ENCODE data around the gene FURIN.

DNA sequence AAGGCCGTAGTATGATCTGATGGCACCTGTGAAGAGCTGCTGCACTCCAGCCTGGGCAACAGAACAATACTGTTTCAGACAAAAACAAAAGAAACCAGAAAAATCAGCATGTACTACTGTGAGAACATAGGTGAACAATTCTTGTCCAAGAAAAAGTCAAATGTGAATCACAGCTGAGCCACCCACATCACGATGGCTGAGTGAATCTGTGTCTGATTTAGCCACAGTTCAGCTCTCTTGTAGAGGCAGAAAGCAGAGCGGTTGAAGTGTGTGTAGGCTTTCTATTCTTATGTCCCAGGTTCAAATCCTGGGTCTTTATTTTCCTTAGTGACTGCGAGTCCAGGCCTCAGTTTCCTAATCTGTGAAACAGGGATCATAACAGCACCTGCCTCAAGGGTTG, 4.4 kb upstream of the FURIN start:
- TF ChIP-seq, protein P1, sequence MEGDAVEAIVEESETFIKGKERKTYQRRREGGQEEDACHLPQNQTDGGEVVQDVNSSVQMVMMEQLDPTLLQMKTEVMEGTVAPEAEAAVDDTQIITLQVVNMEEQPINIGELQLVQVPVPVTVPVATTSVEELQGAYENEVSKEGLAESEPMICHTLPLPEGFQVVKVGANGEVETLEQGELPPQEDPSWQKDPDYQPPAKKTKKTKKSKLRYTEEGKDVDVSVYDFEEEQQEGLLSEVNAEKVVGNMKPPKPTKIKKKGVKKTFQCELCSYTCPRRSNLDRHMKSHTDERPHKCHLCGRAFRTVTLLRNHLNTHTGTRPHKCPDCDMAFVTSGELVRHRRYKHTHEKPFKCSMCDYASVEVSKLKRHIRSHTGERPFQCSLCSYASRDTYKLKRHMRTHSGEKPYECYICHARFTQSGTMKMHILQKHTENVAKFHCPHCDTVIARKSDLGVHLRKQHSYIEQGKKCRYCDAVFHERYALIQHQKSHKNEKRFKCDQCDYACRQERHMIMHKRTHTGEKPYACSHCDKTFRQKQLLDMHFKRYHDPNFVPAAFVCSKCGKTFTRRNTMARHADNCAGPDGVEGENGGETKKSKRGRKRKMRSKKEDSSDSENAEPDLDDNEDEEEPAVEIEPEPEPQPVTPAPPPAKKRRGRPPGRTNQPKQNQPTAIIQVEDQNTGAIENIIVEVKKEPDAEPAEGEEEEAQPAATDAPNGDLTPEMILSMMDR (tag by site-specific recombination; IDR thresholded peaks at IDR 0.05), result no peak
- TF ChIP-seq ZBTB21 (tag by site-specific recombination; IDR thresholded peaks at IDR 0.05) (no peak), REPIN1 (tag by site-specific recombination; IDR thresholded peaks at IDR 0.05; ENCODE audit: low read depth) (no peak), ZNF24 (tag by site-specific recombination; IDR thresholded peaks at IDR 0.05) (no peak), ZNF629 (tag by site-specific recombination; IDR thresholded peaks at IDR 0.05) (no peak), ZNF660 (tag by site-specific recombination; IDR thresholded peaks at IDR 0.05) (no peak), ZNF48 (tag by site-specific recombination; IDR thresholded peaks at IDR 0.05) (no peak), ZNF184 (tag by site-specific recombination; IDR thresholded peaks at IDR 0.05) (no peak), YY1 (tag by site-specific recombination; IDR thresholded peaks at IDR 0.05) (no peak)
- TF ChIP-seq, protein P2, sequence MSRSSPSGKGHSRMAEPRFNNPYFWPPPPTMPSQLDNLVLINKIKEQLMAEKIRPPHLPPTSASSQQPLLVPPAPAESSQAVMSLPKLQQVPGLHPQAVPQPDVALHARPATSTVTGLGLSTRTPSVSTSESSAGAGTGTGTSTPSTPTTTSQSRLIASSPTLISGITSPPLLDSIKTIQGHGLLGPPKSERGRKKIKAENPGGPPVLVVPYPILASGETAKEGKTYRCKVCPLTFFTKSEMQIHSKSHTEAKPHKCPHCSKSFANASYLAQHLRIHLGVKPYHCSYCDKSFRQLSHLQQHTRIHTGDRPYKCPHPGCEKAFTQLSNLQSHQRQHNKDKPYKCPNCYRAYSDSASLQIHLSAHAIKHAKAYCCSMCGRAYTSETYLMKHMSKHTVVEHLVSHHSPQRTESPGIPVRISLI (tag by site-specific recombination; IDR thresholded peaks at IDR 0.05), result no peak
- TF ChIP-seq, protein P3, sequence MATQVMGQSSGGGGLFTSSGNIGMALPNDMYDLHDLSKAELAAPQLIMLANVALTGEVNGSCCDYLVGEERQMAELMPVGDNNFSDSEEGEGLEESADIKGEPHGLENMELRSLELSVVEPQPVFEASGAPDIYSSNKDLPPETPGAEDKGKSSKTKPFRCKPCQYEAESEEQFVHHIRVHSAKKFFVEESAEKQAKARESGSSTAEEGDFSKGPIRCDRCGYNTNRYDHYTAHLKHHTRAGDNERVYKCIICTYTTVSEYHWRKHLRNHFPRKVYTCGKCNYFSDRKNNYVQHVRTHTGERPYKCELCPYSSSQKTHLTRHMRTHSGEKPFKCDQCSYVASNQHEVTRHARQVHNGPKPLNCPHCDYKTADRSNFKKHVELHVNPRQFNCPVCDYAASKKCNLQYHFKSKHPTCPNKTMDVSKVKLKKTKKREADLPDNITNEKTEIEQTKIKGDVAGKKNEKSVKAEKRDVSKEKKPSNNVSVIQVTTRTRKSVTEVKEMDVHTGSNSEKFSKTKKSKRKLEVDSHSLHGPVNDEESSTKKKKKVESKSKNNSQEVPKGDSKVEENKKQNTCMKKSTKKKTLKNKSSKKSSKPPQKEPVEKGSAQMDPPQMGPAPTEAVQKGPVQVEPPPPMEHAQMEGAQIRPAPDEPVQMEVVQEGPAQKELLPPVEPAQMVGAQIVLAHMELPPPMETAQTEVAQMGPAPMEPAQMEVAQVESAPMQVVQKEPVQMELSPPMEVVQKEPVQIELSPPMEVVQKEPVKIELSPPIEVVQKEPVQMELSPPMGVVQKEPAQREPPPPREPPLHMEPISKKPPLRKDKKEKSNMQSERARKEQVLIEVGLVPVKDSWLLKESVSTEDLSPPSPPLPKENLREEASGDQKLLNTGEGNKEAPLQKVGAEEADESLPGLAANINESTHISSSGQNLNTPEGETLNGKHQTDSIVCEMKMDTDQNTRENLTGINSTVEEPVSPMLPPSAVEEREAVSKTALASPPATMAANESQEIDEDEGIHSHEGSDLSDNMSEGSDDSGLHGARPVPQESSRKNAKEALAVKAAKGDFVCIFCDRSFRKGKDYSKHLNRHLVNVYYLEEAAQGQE (tag by site-specific recombination; IDR thresholded peaks at IDR 0.05), result no peak
- TF ChIP-seq, protein P4, sequence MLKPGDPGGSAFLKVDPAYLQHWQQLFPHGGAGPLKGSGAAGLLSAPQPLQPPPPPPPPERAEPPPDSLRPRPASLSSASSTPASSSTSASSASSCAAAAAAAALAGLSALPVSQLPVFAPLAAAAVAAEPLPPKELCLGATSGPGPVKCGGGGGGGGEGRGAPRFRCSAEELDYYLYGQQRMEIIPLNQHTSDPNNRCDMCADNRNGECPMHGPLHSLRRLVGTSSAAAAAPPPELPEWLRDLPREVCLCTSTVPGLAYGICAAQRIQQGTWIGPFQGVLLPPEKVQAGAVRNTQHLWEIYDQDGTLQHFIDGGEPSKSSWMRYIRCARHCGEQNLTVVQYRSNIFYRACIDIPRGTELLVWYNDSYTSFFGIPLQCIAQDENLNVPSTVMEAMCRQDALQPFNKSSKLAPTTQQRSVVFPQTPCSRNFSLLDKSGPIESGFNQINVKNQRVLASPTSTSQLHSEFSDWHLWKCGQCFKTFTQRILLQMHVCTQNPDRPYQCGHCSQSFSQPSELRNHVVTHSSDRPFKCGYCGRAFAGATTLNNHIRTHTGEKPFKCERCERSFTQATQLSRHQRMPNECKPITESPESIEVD (tag by site-specific recombination; IDR thresholded peaks at IDR 0.05), result no peak
- TF ChIP-seq, protein P5, sequence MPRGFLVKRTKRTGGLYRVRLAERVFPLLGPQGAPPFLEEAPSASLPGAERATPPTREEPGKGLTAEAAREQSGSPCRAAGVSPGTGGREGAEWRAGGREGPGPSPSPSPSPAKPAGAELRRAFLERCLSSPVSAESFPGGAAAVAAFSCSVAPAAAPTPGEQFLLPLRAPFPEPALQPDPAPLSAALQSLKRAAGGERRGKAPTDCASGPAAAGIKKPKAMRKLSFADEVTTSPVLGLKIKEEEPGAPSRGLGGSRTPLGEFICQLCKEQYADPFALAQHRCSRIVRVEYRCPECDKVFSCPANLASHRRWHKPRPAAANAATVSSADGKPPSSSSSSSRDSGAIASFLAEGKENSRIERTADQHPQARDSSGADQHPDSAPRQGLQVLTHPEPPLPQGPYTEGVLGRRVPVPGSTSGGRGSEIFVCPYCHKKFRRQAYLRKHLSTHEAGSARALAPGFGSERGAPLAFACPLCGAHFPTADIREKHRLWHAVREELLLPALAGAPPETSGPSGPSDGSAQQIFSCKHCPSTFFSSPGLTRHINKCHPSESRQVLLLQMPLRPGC (tag by site-specific recombination; IDR thresholded peaks at IDR 0.05), result no peak
- TF ChIP-seq, protein P6, sequence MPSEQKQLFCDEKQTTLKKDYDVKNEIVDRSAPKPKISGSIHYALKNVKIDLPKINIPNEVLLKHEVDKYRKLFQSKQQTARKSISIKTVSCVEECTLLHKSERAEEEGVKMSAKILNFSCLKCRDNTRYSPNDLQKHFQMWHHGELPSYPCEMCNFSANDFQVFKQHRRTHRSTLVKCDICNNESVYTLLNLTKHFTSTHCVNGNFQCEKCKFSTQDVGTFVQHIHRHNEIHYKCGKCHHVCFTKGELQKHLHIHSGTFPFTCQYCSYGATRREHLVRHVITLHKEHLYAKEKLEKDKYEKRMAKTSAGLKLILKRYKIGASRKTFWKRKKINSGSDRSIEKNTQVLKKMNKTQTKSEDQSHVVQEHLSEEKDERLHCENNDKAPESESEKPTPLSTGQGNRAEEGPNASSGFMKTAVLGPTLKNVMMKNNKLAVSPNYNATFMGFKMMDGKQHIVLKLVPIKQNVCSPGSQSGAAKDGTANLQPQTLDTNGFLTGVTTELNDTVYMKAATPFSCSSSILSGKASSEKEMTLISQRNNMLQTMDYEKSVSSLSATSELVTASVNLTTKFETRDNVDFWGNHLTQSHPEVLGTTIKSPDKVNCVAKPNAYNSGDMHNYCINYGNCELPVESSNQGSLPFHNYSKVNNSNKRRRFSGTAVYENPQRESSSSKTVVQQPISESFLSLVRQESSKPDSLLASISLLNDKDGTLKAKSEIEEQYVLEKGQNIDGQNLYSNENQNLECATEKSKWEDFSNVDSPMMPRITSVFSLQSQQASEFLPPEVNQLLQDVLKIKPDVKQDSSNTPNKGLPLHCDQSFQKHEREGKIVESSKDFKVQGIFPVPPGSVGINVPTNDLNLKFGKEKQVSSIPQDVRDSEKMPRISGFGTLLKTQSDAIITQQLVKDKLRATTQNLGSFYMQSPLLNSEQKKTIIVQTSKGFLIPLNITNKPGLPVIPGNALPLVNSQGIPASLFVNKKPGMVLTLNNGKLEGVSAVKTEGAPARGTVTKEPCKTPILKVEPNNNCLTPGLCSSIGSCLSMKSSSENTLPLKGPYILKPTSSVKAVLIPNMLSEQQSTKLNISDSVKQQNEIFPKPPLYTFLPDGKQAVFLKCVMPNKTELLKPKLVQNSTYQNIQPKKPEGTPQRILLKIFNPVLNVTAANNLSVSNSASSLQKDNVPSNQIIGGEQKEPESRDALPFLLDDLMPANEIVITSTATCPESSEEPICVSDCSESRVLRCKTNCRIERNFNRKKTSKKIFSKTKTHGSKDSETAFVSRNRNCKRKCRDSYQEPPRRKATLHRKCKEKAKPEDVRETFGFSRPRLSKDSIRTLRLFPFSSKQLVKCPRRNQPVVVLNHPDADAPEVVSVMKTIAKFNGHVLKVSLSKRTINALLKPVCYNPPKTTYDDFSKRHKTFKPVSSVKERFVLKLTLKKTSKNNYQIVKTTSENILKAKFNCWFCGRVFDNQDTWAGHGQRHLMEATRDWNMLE (tag by site-specific recombination; conservative IDR thresholded peaks at IDR 0.05; ENCODE audit: low read depth), result no peak

Data from HEK293 (cell line).